Neural cell (in vitro differentiated cells): ENCODE results near the gene TYRO3. TPM values are rescaled to one million over a fixed set of nuclear protein-coding genes. Genes with fewer than 3 reads are reported as not detected.

Experiments
- H2AFZ ChIP-seq: fragments of 200-600, 300-800 bp; sonication (generic), shearing (Covaris generic); 2 replicates; pipeline ENCODE4 v1.6.0; 2014; ENCODE audit warnings: low read depth, mild to moderate bottlenecking, antibody characterized with exemption, low read length, moderate library complexity
- H3F3A ChIP-seq: fragments of 200-600 bp; shearing (Covaris generic); 2 replicates; pipeline ENCODE4 v1.6.1; 2016; ENCODE audit warnings: mild to moderate bottlenecking, moderate library complexity, mixed read lengths, antibody characterized with exemption, low read length; ENCODE audit not compliant: insufficient read depth, poor library complexity, severe bottlenecking
- H3K27ac ChIP-seq: fragments of 200-600, 300-800 bp; sonication (generic), shearing (Covaris generic); 2 replicates; pipeline ENCODE4 v1.5.1; 2014; ENCODE audit warnings: mild to moderate bottlenecking, low read length, moderate library complexity
- H3K27me3 ChIP-seq: fragments of 300-800, 200-600 bp; sonication (generic), shearing (Covaris generic); 2 replicates; pipeline ENCODE4 v1.6.0; 2014; ENCODE audit warnings: mild to moderate bottlenecking, low read depth, low read length, moderate library complexity; ENCODE audit not compliant: insufficient read depth
- H3K36me3 ChIP-seq: fragments of 300-800, 200-600 bp; sonication (generic), shearing (Covaris generic); 2 replicates; pipeline ENCODE4 v1.5.1; 2014; ENCODE audit warnings: mild to moderate bottlenecking, antibody characterized with exemption, low read length, moderate library complexity; ENCODE audit not compliant: insufficient read depth
- H3K4me2 ChIP-seq: fragments of 300-800, 200-600 bp; sonication (generic), shearing (Covaris generic); 2 replicates; pipeline ENCODE4 v1.6.0; 2014; ENCODE audit warnings: mild to moderate bottlenecking, low read length
- H3K4me3 ChIP-seq: fragments of 300-800, 200-600 bp; sonication (generic), shearing (Covaris generic); 2 replicates; pipeline ENCODE4 v1.5.1; 2014; ENCODE audit warnings: mild to moderate bottlenecking, low read length, moderate library complexity
- H3K79me2 ChIP-seq: fragments of 200-600 bp; shearing (Covaris generic); replicated peaks from 2 replicates; pipeline ENCODE4 v1.6.0; 2014; ENCODE audit warnings: mild to moderate bottlenecking, low read length, moderate library complexity; ENCODE audit not compliant: insufficient read depth
- H3K9ac ChIP-seq: fragments of 300-800, 200-600 bp; sonication (generic), shearing (Covaris generic); 2 replicates; pipeline ENCODE4 v1.6.1; 2016; ENCODE audit warnings: mild to moderate bottlenecking, low read length, mixed read lengths
- H3K9me2 ChIP-seq: fragments of 200-600 bp; shearing (Covaris generic); 2 replicates; pipeline ENCODE4 v1.6.1; 2016; ENCODE audit warnings: mild to moderate bottlenecking, low read length, mixed read lengths; ENCODE audit not compliant: insufficient read depth
- H3K9me3 ChIP-seq: fragments of 200-600, 300-800 bp; sonication (generic), shearing (Covaris generic); 2 replicates; pipeline ENCODE4 v1.6.1; 2016; ENCODE audit warnings: mild to moderate bottlenecking, mixed run types, low read length, moderate library complexity, mixed read lengths
- H4K20me1 ChIP-seq: fragments of 200-600 bp; shearing (Covaris generic); 2 replicates; pipeline ENCODE4 v1.6.1; 2016; ENCODE audit warnings: mild to moderate bottlenecking, mixed run types; ENCODE audit not compliant: insufficient read depth
- CTCF ChIP-seq: fragments of 450-650 bp; IDR thresholded peaks from 2 replicates; pipeline ENCODE4 v1.5.1; 2014; ENCODE audit warnings: antibody characterized with exemption, mild to moderate bottlenecking, moderate library complexity; ENCODE audit not compliant: poor library complexity, severe bottlenecking
- EP300 ChIP-seq: fragments of 450-650 bp; conservative IDR thresholded peaks from 2 replicates; pipeline ENCODE4 v1.6.1; 2014; ENCODE audit warnings: antibody characterized with exemption, mild to moderate bottlenecking, moderate library complexity; ENCODE audit not compliant: poor library complexity, severe bottlenecking
- EZH2 ChIP-seq: fragments of 200-600, 300-800 bp; shearing (Covaris generic), sonication (generic); IDR thresholded peaks from 2 replicates; pipeline ENCODE4 v1.6.1; 2014; ENCODE audit warnings: antibody characterized with exemption, low read length, borderline replicate concordance, mild to moderate bottlenecking; ENCODE audit not compliant: insufficient read depth, poor library complexity, severe bottlenecking
- MXI1 ChIP-seq: fragments of 450-650 bp; conservative IDR thresholded peaks from 2 replicates; pipeline ENCODE4 v1.6.1; 2014; ENCODE audit warnings: antibody characterized with exemption, mild to moderate bottlenecking; ENCODE audit not compliant: poor library complexity, severe bottlenecking
- POLR2AphosphoS5 ChIP-seq: IDR thresholded peaks from 2 replicates; pipeline ENCODE4 v1.6.1; 2012
- RAD21 ChIP-seq: fragments of 450-650 bp; conservative IDR thresholded peaks from 2 replicates; pipeline ENCODE4 v1.6.1; 2014; ENCODE audit warnings: antibody characterized with exemption, mild to moderate bottlenecking, moderate library complexity
- REST ChIP-seq: IDR thresholded peaks from 2 replicates; pipeline ENCODE4 v1.6.1; 2012; ENCODE audit warnings: borderline replicate concordance
- SMC3 ChIP-seq: fragments of 450-650 bp; conservative IDR thresholded peaks from 2 replicates; pipeline ENCODE4 v1.6.1; 2014; ENCODE audit warnings: antibody characterized with exemption, mild to moderate bottlenecking, moderate library complexity; ENCODE audit not compliant: poor library complexity
- TAF1 ChIP-seq: IDR thresholded peaks from 2 replicates; pipeline ENCODE4 v1.6.1; 2012; ENCODE audit warnings: low read depth
- polyA plus RNA-seq: library from polyadenylated mRNA; depleted of rRNA; stranded (reverse); fragments of >200 nt; gene quantifications from 2 replicates; pipeline ENCODE4 v1.2.3, GENCODE V29; 2014

TYRO3 gene
- polyA plus RNA-seq, 1 donor from 2014 or later = 12.1 TPM

GRCh38 chr15:41581110-41581509 lies 22.1 kb downstream of the TYRO3 start (continued):
- TF ChIP-seq MXI1 (no peak), RAD21 (no peak), EP300 (no peak), TAF1 (no peak)

GRCh38 chr15:41583795-41584194 lies 24.8 kb downstream of the TYRO3 start:
- Histone ChIP-seq H3F3A (no peaks in the 10 kb centered on the region), H3K79me2 (no peaks in the 10 kb centered on the region), H3K4me2 (no peak overlapping the region), H3K4me3 (no peak overlapping the region), H3K9me3 (no peaks in the 10 kb centered on the region), H3K27ac (no peak overlapping the region), H3K9me2 (no peaks in the 10 kb centered on the region), H2AFZ (no peak overlapping the region), H3K27me3 (peaks cover 9% of the 10 kb centered on the region), H3K36me3 (no peaks in the 10 kb centered on the region), H3K9ac (no peak overlapping the region), H4K20me1 (no peaks in the 10 kb centered on the region)
- no peak for TF ChIP-seq POLR2AphosphoS5
- TF ChIP-seq MXI1 = no peak
- TF ChIP-seq TAF1 = no peak
- TF ChIP-seq RAD21 = no peak
- no peak for TF ChIP-seq EZH2
- no peak for TF ChIP-seq EP300
- TF ChIP-seq REST = no peak
- no peak for TF ChIP-seq CTCF
- no peak for TF ChIP-seq SMC3

DNA sequence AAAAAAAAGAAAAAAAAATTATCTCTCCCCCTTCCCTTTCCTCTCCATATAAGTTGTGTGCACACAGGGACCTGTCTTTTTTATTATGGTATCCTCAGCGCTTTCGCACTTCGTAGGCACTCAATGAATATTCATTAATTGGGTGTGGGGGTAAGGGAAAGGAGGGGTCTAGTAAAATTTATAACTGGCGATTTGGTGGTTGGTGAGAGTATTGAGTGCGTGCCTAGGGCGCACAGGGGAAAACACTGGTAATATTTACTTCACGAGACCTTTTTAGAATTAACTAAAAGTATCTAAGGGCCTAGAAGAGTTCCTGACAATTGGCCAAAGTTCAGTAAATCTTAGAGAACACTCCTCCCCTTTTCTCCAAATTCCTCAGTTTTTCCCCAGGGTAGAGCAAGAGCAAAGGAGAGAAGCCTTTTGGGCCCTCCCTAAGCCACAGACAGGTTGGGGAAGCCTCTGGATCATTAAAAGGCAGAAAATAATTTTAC lies 25.7 kb downstream of the TYRO3 start:
- no peak overlapping the region for H3K4me2 ChIP-seq
- H3K9ac ChIP-seq = no peak overlapping the region
- H4K20me1 ChIP-seq = no peaks in the 10 kb centered on the region
- no peak overlapping the region for H3K27ac ChIP-seq
- TF ChIP-seq RAD21 = no peak
- no peak for TF ChIP-seq TAF1
- no peak for TF ChIP-seq REST
- no peak for TF ChIP-seq POLR2AphosphoS5
- TF ChIP-seq EZH2 = no peak
- no peak for TF ChIP-seq MXI1
- no peak for TF ChIP-seq EP300
- no peaks in the 10 kb centered on the region for H3K79me2 ChIP-seq
- H3K27me3 ChIP-seq = peaks cover 9% of the 10 kb centered on the region
- H3K9me3 ChIP-seq = no peaks in the 10 kb centered on the region
- no peaks in the 10 kb centered on the region for H3K36me3 ChIP-seq
- H2AFZ ChIP-seq = no peak overlapping the region
- no peaks in the 10 kb centered on the region for H3F3A ChIP-seq
- no peak overlapping the region for H3K4me3 ChIP-seq
- H3K9me2 ChIP-seq = no peaks in the 10 kb centered on the region
